GM04504 (cell line): ENCODE data around the gene OR7G3.

Experiments
- DNase-seq: peaks from one replicate; pipeline ENCODE4 v3.0.0-alpha.2; 2012; ENCODE audit warnings: low read depth

Gene OR7G3

GRCh38 chr19:9107375-9107774 lies 19.4 kb downstream of the OR7G3 start, which contains the start of gene OR7G2:
Gene OR7G2, minus strand, starts transcription at chr19:9107475. Its CDS starts 4,232 bp downstream, at chr19:9103243.
- no peak for DNase-seq

GRCh38 chr19:9086761-9087160 lies 40.0 kb downstream of the OR7G3 start, which contains the start of gene OR1M1:
Gene OR1M1, plus strand, starts transcription at chr19:9087061. Its CDS starts 6,184 bp downstream, at chr19:9093245.
- no peak for DNase-seq

GRCh38 chr19:9078651-9079050 lies 48.1 kb downstream of the OR7G3 start:
- no peak for DNase-seq

- no peak for DNase-seq
These were observed 49.8 kb downstream of the OR7G3 start for GRCh38 chr19:9076901-9077300.
